SH-SY5Y (cell line): ENCODE data around the gene CYP2U1.

Experiments used
- GATA2 ChIP-seq: IDR thresholded peaks from 2 replicates; pipeline ENCODE4 v1.6.1; 2011; ENCODE audit warnings: mild to moderate bottlenecking, low read depth, low read length
- GATA3 ChIP-seq: IDR thresholded peaks from 2 replicates; pipeline ENCODE4 v1.6.1; 2011; ENCODE audit warnings: low read depth, mild to moderate bottlenecking, low read length, moderate library complexity

DNA sequence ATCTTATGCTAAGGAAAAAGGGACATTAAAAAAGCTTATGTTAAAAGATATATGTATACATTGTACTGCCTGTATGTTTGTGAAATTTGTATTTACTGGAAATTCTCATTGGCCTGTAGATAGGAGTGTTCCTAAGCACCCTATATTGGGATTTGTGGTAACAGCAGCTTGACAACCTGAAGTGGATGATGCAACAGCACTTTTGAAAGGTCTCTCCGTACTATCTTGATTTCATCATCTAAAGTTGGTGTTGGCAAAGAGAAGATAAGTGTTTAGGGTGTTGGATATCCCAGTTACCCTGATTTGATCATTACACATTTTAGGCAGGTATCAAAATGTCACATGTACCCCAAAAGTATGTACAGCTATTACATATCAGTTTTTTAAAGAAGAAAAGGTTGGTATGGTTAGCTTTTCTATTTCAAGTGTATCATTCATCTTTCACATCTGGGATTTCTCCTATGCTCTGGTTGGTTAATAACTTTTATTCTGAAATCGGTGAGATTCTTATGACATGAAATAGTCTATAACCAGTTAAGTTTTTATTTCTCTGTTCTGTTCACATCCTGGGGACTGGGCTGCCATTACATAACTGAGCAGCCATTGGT is 68.7 kb downstream of the CYP2U1 start:
- TF ChIP-seq GATA2 (no peak), GATA3 (no peak)
